Measurements from ENCODE around the gene AP4E1.

- TF ChIP-seq CTCF (conservative IDR thresholded peaks at IDR 0.05; ENCODE audit: low read length) (no peak), EZH2phosphoT487 (IDR thresholded peaks at IDR 0.05; ENCODE audit: borderline replicate concordance, low read depth, low read length) (no peak)
These were observed 62.0 kb downstream of the AP4E1 start for GRCh38 chr15:50970524-50970923.

Measured in OCI-LY7 (cell line).